ENCODE data around the gene SP100.

The SP100 gene

GRCh38 chr2:230564805-230565779, 149.1 kb downstream of the SP100 start:
- DNase-seq, result no peak

GRCh38 chr2:230569298-230569697, 153.3 kb downstream of the SP100 start:
- DNase-seq, result no peak

DNA sequence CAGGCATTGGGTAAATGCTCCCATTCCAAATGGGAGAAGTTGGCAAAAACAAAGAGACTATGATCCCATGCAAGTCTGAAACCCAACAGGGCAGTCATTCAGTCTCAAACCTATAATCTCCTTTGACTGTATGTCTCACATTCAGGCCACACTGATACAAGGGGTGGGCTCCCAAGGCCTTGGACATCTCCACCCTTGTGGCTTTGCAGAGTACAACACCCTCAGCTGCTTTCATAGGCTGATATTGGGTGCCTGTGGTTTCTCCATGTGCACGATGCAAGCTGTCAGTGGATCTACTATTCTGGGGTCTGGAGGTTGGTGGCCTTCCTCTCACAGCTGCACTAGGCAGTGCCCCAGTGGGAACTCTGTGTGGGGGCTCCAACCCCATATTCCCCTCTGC, 155.0 kb downstream of the SP100 start:
- DNase-seq, result no peak

GRCh38 chr2:230575642-230576324, 159.8 kb downstream of the SP100 start:
- DNase-seq, result no peak

- no peak for DNase-seq
These were observed 161.1 kb downstream of the SP100 start for GRCh38 chr2:230577114-230577513.

- DNase-seq, result no peak
These were observed 162.1 kb downstream of the SP100 start for GRCh38 chr2:230578106-230578505.

GRCh38 chr2:230582851-230583283, 166.9 kb downstream of the SP100 start:
- no peak for DNase-seq

- DNase-seq, result no peak
These were observed 167.6 kb downstream of the SP100 start for GRCh38 chr2:230583581-230583980.

GRCh38 chr2:230586328-230586982, 170.5 kb downstream of the SP100 start:
- DNase-seq, result no peak

DNA sequence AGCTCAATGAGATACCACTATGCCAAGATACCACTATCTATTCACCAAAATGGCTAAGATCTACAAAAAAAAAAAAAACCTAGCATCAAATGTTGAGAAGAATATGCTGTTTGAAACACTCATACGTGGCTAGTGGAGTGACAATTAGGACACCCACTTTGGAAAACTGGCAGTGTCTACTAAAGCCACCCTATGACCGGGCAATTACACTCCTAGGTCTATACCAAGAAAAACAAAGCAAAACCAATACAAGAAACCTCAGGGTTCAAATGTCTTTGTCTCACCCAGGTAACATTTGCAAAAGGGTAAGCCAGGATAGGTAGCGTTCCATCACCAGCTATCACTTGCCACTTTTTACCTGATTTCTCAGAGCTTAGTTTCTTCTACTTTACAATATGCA, 173.0 kb downstream of the SP100 start:
- DNase-seq, result no peak

DNA sequence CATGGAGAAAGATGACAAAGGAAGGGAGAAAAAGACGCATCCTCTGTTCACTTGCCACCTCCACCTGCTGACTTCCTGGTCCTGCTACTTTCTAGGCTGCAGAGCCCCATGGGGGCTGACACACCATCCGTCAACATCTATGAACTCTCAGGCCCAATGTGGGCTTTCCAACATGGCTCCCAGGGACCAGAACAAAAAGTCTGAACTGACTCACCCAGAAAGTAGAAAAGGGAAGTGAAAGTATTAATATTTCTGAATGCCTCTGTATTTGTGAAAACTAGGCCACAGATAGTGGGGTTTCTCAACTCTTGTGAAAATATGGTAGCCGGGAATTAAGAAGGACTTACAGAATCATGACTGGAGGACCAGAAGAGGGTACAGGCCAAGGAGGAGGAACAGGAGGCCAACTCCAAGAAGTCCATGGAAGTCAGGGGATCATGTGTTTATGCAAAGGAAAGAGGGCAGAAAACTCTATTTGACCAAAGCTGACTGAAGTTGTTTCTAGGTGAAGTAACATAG, 173.6 kb downstream of the SP100 start:
- no peak for DNase-seq

DNA sequence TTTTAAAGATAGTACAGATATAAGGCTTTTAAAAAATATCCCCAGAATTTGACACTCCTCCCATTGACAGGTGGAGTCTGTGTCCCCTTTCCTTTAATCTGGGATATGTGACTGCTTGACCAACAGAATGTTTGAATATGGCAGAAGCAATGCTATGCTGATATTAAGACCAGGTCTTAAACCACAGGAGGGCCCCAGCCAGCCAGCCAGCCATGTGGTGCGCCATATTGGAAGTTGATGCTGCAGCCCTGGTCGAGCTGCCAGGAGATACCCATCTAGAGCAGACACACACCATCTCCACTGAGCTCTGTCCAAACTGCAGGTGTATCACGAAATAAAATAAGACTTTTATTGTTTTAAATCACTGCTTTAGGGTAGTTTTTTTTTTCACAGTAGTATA, 174.3 kb downstream of the SP100 start:
- no peak for DNase-seq

DNA sequence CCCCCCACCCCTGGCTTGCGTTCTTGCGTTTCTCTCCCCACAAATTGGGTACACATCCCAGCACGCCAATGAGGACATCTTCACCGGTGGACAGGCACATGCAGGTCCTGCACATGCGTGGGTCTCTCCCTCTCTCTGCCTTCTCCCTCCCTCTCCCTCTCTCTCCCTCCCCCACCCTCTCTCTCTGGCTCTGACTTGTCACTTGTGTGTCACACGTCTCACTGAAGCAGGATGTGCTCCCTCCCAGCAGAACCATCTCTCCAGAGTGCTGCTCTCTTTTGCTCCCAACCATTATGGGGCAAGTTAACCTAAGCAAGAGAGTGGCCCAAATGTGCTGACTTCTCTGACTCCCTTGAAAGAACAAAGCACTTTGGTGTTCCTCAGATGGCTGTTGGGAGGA, 175.8 kb downstream of the SP100 start:
- no peak for DNase-seq

DNA sequence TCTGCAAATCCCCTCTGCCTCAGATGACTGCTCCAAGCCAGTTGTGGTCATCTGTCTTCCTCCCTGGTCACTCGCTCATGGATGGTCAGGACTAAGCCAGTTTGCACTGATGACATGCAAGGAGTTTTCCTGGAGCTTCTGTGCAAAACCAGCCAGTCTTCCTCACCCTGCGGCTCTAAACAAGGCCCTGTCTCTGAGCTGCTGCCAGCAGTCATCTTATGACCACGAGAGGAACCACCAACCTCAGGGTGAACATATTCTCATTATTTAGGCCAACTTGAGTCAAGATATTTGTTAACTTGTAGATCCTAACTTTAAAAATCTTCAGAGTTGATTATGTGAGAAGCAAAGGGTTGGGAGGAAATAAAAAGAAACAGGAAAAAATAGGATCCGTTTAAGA, 176.8 kb downstream of the SP100 start:
- DNase-seq, result no peak
